Measurements from ENCODE around the gene IL3.

DNA sequence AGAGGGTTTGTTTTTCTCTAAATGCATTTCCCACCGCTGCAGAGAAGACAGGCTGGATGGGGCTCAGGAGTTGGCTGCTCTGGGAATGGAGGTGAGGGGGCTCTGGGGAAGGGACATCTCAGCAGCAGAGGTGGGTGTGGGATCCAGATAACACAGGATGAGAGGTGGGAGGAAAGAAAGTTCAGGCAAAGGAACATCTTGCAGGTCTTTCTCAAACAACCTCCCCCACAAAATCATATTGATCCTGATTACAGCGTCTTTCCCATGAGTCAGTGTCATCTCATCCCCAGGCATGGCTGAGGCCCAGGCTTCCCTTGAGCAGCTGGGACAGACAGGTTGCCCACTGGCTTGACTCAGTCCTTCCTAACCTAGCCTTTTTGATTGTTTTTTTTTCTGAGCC lies 37.7 kb upstream of the IL3 start:
- TF ChIP-seq, protein P1, sequence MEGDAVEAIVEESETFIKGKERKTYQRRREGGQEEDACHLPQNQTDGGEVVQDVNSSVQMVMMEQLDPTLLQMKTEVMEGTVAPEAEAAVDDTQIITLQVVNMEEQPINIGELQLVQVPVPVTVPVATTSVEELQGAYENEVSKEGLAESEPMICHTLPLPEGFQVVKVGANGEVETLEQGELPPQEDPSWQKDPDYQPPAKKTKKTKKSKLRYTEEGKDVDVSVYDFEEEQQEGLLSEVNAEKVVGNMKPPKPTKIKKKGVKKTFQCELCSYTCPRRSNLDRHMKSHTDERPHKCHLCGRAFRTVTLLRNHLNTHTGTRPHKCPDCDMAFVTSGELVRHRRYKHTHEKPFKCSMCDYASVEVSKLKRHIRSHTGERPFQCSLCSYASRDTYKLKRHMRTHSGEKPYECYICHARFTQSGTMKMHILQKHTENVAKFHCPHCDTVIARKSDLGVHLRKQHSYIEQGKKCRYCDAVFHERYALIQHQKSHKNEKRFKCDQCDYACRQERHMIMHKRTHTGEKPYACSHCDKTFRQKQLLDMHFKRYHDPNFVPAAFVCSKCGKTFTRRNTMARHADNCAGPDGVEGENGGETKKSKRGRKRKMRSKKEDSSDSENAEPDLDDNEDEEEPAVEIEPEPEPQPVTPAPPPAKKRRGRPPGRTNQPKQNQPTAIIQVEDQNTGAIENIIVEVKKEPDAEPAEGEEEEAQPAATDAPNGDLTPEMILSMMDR (IDR thresholded peaks at IDR 0.05), result no peak
- TF ChIP-seq POLR2A (IDR thresholded peaks at IDR 0.05; ENCODE audit: low read depth), result no peak
